ENCODE measurements around the gene ZCCHC13.
A peak's percentile ranks its signal among the peaks of the same experiment; 100 is the strongest.
"Not testable (repeated sequence)": the region's sequence is repeated elsewhere in the genome, so short reads cannot be mapped to it uniquely, and the experiment has no call there.

The ZCCHC13 gene

GRCh38 chrX:74304016-74304415 is at the start of gene ZCCHC13:
Gene ZCCHC13 (plus strand): TSS chrX:74304180. CDS start chrX:74304267, 87 bp downstream.
- DNase-seq = no peak

GRCh38 chrX:74258111-74258510 is 45.9 kb upstream of the ZCCHC13 start:
- DNase-seq = not testable (repeated sequence)

GRCh38 chrX:74259885-74260491 is 44.0 kb upstream of the ZCCHC13 start:
- no peak for DNase-seq

GRCh38 chrX:74262452-74263209 is 41.3 kb upstream of the ZCCHC13 start:
- no peak for DNase-seq

GRCh38 chrX:74270393-74270792 is 33.6 kb upstream of the ZCCHC13 start:
- no peak for DNase-seq

- DNase-seq = no peak
Observed at GRCh38 chrX:74272230-74272629, 31.8 kb upstream of the ZCCHC13 start.

- DNase-seq = no peak
Observed at GRCh38 chrX:74274516-74274915, 29.5 kb upstream of the ZCCHC13 start.

GRCh38 chrX:74277320-74277719 is 26.7 kb upstream of the ZCCHC13 start:
- no peak for DNase-seq

GRCh38 chrX:74277846-74278245 is 26.1 kb upstream of the ZCCHC13 start:
- peak; percentile 11 for DNase-seq

GRCh38 chrX:74280759-74281158 is 23.2 kb upstream of the ZCCHC13 start:
- no peak for DNase-seq

- no peak for DNase-seq
Observed at GRCh38 chrX:74284391-74284952, 19.5 kb upstream of the ZCCHC13 start.

GRCh38 chrX:74286950-74287740 is 16.8 kb upstream of the ZCCHC13 start:
- no peak for DNase-seq

GRCh38 chrX:74291577-74291963 is 12.4 kb upstream of the ZCCHC13 start:
- DNase-seq = no peak

- DNase-seq = peak; percentile 92
Observed at GRCh38 chrX:74291964-74292807, 11.8 kb upstream of the ZCCHC13 start.

- DNase-seq = no peak
Observed at GRCh38 chrX:74292808-74293123, 11.2 kb upstream of the ZCCHC13 start.

GRCh38 chrX:74293343-74293946 is 10.5 kb upstream of the ZCCHC13 start:
- DNase-seq = peak; percentile 78

- DNase-seq = no peak
Observed at GRCh38 chrX:74295101-74295500, 8.9 kb upstream of the ZCCHC13 start.

- no peak for DNase-seq
Observed at GRCh38 chrX:74297766-74298165, 6.2 kb upstream of the ZCCHC13 start.

GRCh38 chrX:74300869-74301268 is 3.1 kb upstream of the ZCCHC13 start:
- no peak for DNase-seq

GRCh38 chrX:74318672-74319071 is 14.7 kb downstream of the ZCCHC13 start:
- DNase-seq = no peak

- DNase-seq = not testable (repeated sequence)
Observed at GRCh38 chrX:74319321-74319720, 15.3 kb downstream of the ZCCHC13 start.

- no peak for DNase-seq
Observed at GRCh38 chrX:74321191-74321590, 17.2 kb downstream of the ZCCHC13 start.

Measured in OCI-M1 (cell line).